ENCODE measurements around the gene AGMAT. TPM values are rescaled to one million over a fixed set of nuclear protein-coding genes. Genes with fewer than 3 reads are reported as not detected.

AGMAT gene
- total and polyA plus RNA-seq, 9 of the 15 experiments (the other 6 are each of a cell fraction or from before 2014, with no cell fraction given) = not detected

GRCh38 chr1:15617173-15618076 is 32.6 kb upstream of the AGMAT start, which contains the start of gene DDI2 (continued):
- peak; percentile 99 for TF ChIP-seq E4F1 (CRISPR knock-in tag; IDR thresholded peaks at IDR 0.05; ENCODE audit: borderline replicate concordance)
- peak; percentile 37; the same call in 1 of the 2 replicates for TF ChIP-seq E2F3 (CRISPR knock-in tag; IDR thresholded peaks at IDR 0.05)
- no peak for TF ChIP-seq ZNF239 (CRISPR knock-in tag; IDR thresholded peaks at IDR 0.05)
- TF ChIP-seq HNRNPK (IDR thresholded peaks at IDR 0.05; ENCODE audit: low read depth, low read length, poor library complexity, severe bottlenecking) = peak; percentile 93
- peak; percentile 34 for TF ChIP-seq NCOR1 (IDR thresholded peaks at IDR 0.05)
- no peak for TF ChIP-seq RFX7 (CRISPR knock-in tag; IDR thresholded peaks at IDR 0.05)
- no peak for TF ChIP-seq LCOR (CRISPR knock-in tag; IDR thresholded peaks at IDR 0.05)
- no peak for TF ChIP-seq ZBTB49 (CRISPR knock-in tag; IDR thresholded peaks at IDR 0.05; ENCODE audit: borderline replicate concordance)
- no peak for TF ChIP-seq ZC3H11A (IDR thresholded peaks at IDR 0.05; ENCODE audit: low read depth, low read length)
- 0 out of 4 replicates have a peak, but pooled peaks of 1 of the 2 experiments have one; percentile 29 for TF ChIP-seq ZMIZ1 (IDR thresholded peaks at IDR 0.05; ENCODE audit: low read depth in 2 of 2, low read length in 2 of 2)
- TF ChIP-seq ZNF165 (CRISPR knock-in tag; IDR thresholded peaks at IDR 0.05; ENCODE audit: borderline replicate concordance) = no peak
- TF ChIP-seq ZNF24 (IDR thresholded peaks at IDR 0.05) = 0 out of 2 replicates have a peak, but pooled peaks have one; percentile 13
- TF ChIP-seq ESRRA (IDR thresholded peaks at IDR 0.05; ENCODE audit: borderline replicate concordance, low read depth) = peak; percentile 71
- TF ChIP-seq ZNF277 (CRISPR knock-in tag; IDR thresholded peaks at IDR 0.05; ENCODE audit: borderline replicate concordance) = no peak
- TF ChIP-seq CREB5 (CRISPR knock-in tag; IDR thresholded peaks at IDR 0.05) = no peak

All from K562 (cell line).